Transverse colon (tissue), 4 donors: ENCODE measurements around the gene GOLGA6L2.

ENCODE experiments used
- POLR2AphosphoS5 ChIP-seq, 3 donors: sonication (generic); formaldehyde crosslinking; IDR thresholded peaks; one replicate each; pipeline ENCODE4 v1.6.1; 2016; ENCODE audit warnings: antibody characterized with exemption in 3 of 3
- TF ChIP-seq, protein P1 (sequence below), 5 experiments: fragments of 200-600 bp in 3 of 5; fragments of 450-650 bp in 2 of 5; sonication (generic) in 3 of 5; IDR thresholded peaks; 1 replicate in 2 of 5; 2 replicates in 3 of 5; pipeline ENCODE4 v1.5.1; 2016 to 2017; ENCODE audit warnings: antibody characterized with exemption in 5 of 5, inconsistent platforms in 3 of 5, mild to moderate bottlenecking in 2 of 5, moderate library complexity in 1 of 5

DNA sequence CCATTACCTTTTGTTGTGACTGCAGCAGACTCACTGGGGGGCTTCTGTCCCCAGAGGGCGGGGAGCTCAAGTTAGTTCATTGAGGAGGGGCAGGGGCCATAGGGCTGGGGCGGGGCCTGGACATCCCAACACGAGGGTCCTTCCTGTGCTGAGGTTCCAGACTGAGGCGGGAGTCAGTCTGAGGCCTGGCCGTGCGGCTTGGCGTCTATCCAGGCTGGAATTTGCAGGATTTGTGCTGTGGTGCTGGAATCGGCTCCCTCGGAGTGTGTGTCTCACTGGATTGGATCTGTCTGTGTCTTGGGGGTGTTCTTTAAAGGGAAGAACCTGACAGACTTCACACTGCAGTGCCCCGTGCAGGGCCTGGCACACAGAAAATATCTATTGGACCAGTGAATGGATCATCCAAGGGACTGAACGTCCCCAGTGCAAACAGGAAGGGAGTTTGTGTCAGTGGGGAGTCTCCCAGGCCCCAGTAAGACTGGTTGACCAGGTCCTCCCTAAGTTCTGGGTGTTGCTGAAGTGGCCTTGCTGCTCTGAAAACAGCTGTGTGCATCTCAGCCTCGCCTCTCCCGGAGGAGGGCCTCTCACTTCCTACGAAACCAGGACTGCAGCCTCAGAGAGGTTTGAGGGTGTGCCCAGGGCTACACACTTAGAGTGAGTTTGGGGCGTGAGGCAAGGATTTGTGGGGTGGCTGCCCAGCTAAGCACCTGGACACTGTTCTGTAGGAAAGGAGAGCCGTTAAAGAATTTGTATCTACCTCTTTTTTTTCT lies 26.1 kb downstream of the GOLGA6L2 start:
- TF ChIP-seq POLR2AphosphoS5 (IDR thresholded peaks at IDR 0.05) = no peak
- TF ChIP-seq, protein P1, sequence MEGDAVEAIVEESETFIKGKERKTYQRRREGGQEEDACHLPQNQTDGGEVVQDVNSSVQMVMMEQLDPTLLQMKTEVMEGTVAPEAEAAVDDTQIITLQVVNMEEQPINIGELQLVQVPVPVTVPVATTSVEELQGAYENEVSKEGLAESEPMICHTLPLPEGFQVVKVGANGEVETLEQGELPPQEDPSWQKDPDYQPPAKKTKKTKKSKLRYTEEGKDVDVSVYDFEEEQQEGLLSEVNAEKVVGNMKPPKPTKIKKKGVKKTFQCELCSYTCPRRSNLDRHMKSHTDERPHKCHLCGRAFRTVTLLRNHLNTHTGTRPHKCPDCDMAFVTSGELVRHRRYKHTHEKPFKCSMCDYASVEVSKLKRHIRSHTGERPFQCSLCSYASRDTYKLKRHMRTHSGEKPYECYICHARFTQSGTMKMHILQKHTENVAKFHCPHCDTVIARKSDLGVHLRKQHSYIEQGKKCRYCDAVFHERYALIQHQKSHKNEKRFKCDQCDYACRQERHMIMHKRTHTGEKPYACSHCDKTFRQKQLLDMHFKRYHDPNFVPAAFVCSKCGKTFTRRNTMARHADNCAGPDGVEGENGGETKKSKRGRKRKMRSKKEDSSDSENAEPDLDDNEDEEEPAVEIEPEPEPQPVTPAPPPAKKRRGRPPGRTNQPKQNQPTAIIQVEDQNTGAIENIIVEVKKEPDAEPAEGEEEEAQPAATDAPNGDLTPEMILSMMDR (IDR thresholded peaks at IDR 0.05) = no peak
